ENCODE measurements around the gene CYP4V2.

Gene CYP4V2

GRCh38 chr4:186172546-186172945 lies 18.8 kb upstream of the CYP4V2 start:
- TF ChIP-seq EGR1 (IDR thresholded peaks at IDR 0.05), result no peak
- no peak for TF ChIP-seq TEAD4 (IDR thresholded peaks at IDR 0.05)
- no peak for TF ChIP-seq CEBPB (IDR thresholded peaks at IDR 0.05)
- TF ChIP-seq YY1 (IDR thresholded peaks at IDR 0.05; ENCODE audit: low read depth), result no peak
- no peak for TF ChIP-seq TAF1 (IDR thresholded peaks at IDR 0.05; ENCODE audit: low read depth)
- no peak for TF ChIP-seq RAD21 (IDR thresholded peaks at IDR 0.05; ENCODE audit: low read depth)
- no peak for TF ChIP-seq TCF12 (IDR thresholded peaks at IDR 0.05; ENCODE audit: low read depth)
- no peak for TF ChIP-seq USF1 (IDR thresholded peaks at IDR 0.05)
- no peak for TF ChIP-seq EP300 (IDR thresholded peaks at IDR 0.05; ENCODE audit: borderline replicate concordance)
- TF ChIP-seq, protein P1, sequence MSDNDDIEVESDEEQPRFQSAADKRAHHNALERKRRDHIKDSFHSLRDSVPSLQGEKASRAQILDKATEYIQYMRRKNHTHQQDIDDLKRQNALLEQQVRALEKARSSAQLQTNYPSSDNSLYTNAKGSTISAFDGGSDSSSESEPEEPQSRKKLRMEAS (IDR thresholded peaks at IDR 0.05), result no peak
- TF ChIP-seq ZBTB7A (IDR thresholded peaks at IDR 0.05; ENCODE audit: low read depth), result no peak

DNA sequence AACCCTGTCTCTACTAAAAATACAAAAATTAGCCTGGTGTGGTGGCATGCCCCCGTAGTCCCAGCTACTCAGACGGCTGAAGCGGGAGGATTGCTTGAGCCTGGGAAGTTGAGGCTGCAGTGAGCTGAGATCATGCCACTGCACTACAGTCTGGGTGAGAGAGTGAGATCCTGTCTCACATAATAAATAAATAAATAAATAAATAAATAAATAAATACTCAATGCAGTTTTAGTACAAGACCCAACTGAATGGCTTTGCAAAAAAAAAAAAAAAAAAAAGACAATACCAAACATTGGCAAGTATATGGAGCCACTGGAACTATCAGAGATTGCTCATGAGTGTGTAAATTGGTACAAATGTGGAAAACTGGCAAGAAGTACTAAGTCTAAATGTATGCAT lies 3.3 kb upstream of the CYP4V2 start:
- TF ChIP-seq CREB1 (IDR thresholded peaks at IDR 0.05; ENCODE audit: low read depth) (no peak), NFIC (IDR thresholded peaks at IDR 0.05) (no peak), TAF1 (IDR thresholded peaks at IDR 0.05; ENCODE audit: low read depth) (no peak), FOXM1 (IDR thresholded peaks at IDR 0.05; ENCODE audit: borderline replicate concordance, low read depth) (no peak), TEAD4 (IDR thresholded peaks at IDR 0.05) (no peak), EGR1 (IDR thresholded peaks at IDR 0.05) (no peak), TCF12 (IDR thresholded peaks at IDR 0.05; ENCODE audit: low read depth) (no peak), RAD21 (IDR thresholded peaks at IDR 0.05; ENCODE audit: low read depth) (no peak), ZBTB7A (IDR thresholded peaks at IDR 0.05; ENCODE audit: low read depth) (no peak), USF1 (IDR thresholded peaks at IDR 0.05) (no peak), YY1 (IDR thresholded peaks at IDR 0.05; ENCODE audit: low read depth) (no peak), CEBPB (IDR thresholded peaks at IDR 0.05) (no peak), EP300 (IDR thresholded peaks at IDR 0.05; ENCODE audit: borderline replicate concordance) (no peak)
- TF ChIP-seq, protein P2, sequence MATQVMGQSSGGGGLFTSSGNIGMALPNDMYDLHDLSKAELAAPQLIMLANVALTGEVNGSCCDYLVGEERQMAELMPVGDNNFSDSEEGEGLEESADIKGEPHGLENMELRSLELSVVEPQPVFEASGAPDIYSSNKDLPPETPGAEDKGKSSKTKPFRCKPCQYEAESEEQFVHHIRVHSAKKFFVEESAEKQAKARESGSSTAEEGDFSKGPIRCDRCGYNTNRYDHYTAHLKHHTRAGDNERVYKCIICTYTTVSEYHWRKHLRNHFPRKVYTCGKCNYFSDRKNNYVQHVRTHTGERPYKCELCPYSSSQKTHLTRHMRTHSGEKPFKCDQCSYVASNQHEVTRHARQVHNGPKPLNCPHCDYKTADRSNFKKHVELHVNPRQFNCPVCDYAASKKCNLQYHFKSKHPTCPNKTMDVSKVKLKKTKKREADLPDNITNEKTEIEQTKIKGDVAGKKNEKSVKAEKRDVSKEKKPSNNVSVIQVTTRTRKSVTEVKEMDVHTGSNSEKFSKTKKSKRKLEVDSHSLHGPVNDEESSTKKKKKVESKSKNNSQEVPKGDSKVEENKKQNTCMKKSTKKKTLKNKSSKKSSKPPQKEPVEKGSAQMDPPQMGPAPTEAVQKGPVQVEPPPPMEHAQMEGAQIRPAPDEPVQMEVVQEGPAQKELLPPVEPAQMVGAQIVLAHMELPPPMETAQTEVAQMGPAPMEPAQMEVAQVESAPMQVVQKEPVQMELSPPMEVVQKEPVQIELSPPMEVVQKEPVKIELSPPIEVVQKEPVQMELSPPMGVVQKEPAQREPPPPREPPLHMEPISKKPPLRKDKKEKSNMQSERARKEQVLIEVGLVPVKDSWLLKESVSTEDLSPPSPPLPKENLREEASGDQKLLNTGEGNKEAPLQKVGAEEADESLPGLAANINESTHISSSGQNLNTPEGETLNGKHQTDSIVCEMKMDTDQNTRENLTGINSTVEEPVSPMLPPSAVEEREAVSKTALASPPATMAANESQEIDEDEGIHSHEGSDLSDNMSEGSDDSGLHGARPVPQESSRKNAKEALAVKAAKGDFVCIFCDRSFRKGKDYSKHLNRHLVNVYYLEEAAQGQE (IDR thresholded peaks at IDR 0.05; ENCODE audit: low read depth), result no peak
- TF ChIP-seq, protein P1 (IDR thresholded peaks at IDR 0.05), result no peak

DNA sequence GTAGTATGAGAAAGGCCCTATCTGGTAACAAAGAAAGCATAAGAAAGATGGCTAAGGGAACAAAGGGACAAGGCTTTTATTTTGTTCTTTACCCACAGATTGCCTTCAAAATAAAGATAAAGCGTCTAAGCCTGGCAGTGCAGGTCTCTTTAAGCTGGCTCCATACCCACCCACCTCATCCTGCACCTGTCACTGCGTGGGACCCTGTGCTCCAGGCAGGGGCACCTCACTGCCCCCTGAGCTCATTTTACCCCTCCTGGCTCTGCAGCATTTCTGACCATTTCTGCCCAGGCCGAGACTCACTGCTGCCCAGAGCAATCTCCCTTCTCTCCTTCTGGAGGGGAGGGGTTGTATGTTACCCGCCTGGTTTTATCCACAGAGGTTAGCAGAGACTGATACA lies 1.7 kb upstream of the CYP4V2 start:
- TF ChIP-seq YY1 (IDR thresholded peaks at IDR 0.05; ENCODE audit: low read depth) (no peak), EGR1 (IDR thresholded peaks at IDR 0.05) (no peak), NFIC (IDR thresholded peaks at IDR 0.05) (no peak), CEBPB (IDR thresholded peaks at IDR 0.05) (no peak), TCF12 (IDR thresholded peaks at IDR 0.05; ENCODE audit: low read depth) (no peak), RAD21 (IDR thresholded peaks at IDR 0.05; ENCODE audit: low read depth) (no peak), USF1 (IDR thresholded peaks at IDR 0.05) (no peak), TEAD4 (IDR thresholded peaks at IDR 0.05) (no peak), FOXM1 (IDR thresholded peaks at IDR 0.05; ENCODE audit: borderline replicate concordance, low read depth) (no peak), CREB1 (IDR thresholded peaks at IDR 0.05; ENCODE audit: low read depth) (no peak), ZBTB7A (IDR thresholded peaks at IDR 0.05; ENCODE audit: low read depth) (no peak), TAF1 (IDR thresholded peaks at IDR 0.05; ENCODE audit: low read depth) (no peak), EP300 (IDR thresholded peaks at IDR 0.05; ENCODE audit: borderline replicate concordance) (no peak)
- TF ChIP-seq, protein P1 (IDR thresholded peaks at IDR 0.05), result no peak
- TF ChIP-seq, protein P2 (IDR thresholded peaks at IDR 0.05; ENCODE audit: low read depth), result no peak

DNA sequence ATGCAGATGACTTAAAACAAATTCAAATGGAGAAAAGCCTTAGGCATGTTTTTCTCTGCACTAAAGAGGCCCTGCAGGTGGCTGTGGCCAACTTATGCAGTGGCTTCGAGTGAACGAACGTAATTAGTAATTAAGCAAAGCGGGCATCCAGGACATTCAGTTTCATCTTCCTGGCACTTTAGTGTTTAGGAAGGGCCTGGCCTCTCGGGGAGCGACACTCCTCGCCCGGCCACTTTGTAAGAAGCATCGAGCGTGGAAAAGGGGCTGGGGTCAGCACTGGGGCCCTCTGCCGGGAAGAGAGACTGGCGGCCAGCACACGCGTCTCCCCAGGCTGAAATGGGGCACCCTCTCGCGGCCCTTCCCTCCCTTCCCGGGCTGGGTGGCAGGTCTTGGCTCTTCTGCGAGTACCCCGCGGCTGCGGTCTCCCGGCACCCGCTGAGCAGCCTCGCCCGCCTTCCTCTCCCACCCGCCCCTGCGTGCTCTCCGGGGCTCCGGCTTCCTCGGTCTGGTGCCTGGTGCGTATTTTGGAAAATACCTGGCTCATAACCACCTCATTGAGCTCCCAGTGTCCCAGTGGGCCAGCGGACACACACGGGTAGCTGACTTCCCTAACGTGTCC lies 677 bp upstream of the CYP4V2 start:
- TF ChIP-seq FOXM1 (IDR thresholded peaks at IDR 0.05; ENCODE audit: borderline replicate concordance, low read depth) (no peak), ZBTB7A (IDR thresholded peaks at IDR 0.05; ENCODE audit: low read depth) (peak; percentile 71; the same call in 1 of the 2 replicates), NFIC (IDR thresholded peaks at IDR 0.05) (peak; percentile 18; the same call in 1 of the 2 replicates), TCF12 (IDR thresholded peaks at IDR 0.05; ENCODE audit: low read depth) (no peak; the same call in 1 of the 2 replicates)

GRCh38 chr4:186192066-186192612 lies 772 bp downstream of the CYP4V2 start:
- TF ChIP-seq CEBPB (IDR thresholded peaks at IDR 0.05) (0 out of 2 replicates have a peak, but pooled peaks have one; percentile 1), TCF12 (IDR thresholded peaks at IDR 0.05; ENCODE audit: low read depth) (no peak)

Measured in Ishikawa (cell line).